BLaER1 treated with 17β-estradiol and CSF1 and Interleukin-3, amounts not matched to agents 10 nM and 100 nM (cell line): ENCODE measurements around the gene SRGAP1.
A peak's percentile ranks its signal among the peaks of the same experiment; 100 is the strongest.

Experiments
- H3K27ac ChIP-seq, 11 experiments: shearing (Covaris generic); formaldehyde crosslinking; 2 replicates each; pipeline ENCODE4 v1.8.1; 2022
- H3K27me3 ChIP-seq, 11 experiments: shearing (Covaris generic); formaldehyde crosslinking; 2 replicates each; pipeline ENCODE4 v1.8.1; 2022
- H3K36me3 ChIP-seq, 11 experiments: shearing (Covaris generic); formaldehyde crosslinking; 2 replicates each; pipeline ENCODE4 v1.8.1; 2022
- H3K4me1 ChIP-seq, 10 experiments: shearing (Covaris generic); formaldehyde crosslinking; 2 replicates each; pipeline ENCODE4 v1.8.1; 2022
- H3K4me2 ChIP-seq, 11 experiments: shearing (Covaris generic); formaldehyde crosslinking; 2 replicates each; pipeline ENCODE4 v1.8.1; 2022
- H3K4me3 ChIP-seq, 10 experiments: shearing (Covaris generic); formaldehyde crosslinking; 2 replicates each; pipeline ENCODE4 v1.8.1; 2022
- H3K9ac ChIP-seq, 11 experiments: shearing (Covaris generic); formaldehyde crosslinking; 2 replicates each; pipeline ENCODE4 v1.8.1; 2022
- H3K9me3 ChIP-seq, 11 experiments: shearing (Covaris generic); formaldehyde crosslinking; replicated peaks in 1 of 11; 2 replicates each; pipeline ENCODE4 v1.8.1; 2022
- H4K20me1 ChIP-seq, 11 experiments: shearing (Covaris generic); formaldehyde crosslinking; 2 replicates each; pipeline ENCODE4 v1.8.1; 2022
- Cebpa-rat ChIP-seq, 11 experiments: shearing (Covaris generic); IDR thresholded peaks; 2 replicates each; pipeline ENCODE4 v1.8.1; 2022

The SRGAP1 gene

GRCh38 chr12:64082116-64082515 is 237.6 kb downstream of the SRGAP1 start:
- Histone ChIP-seq H3K4me3 (no peak overlapping the region), H3K4me1 (0 out of 20 replicates have a peak, but pooled peaks cover 0 to 1% (median 0%) of the 10 kb centered on the region in 10 experiments)

GRCh38 chr12:64082866-64083268 is 238.4 kb downstream of the SRGAP1 start:
- no peak overlapping the region for H3K4me2 ChIP-seq
- no peaks in the 10 kb centered on the region for H3K9me3 ChIP-seq
- no peak overlapping the region for H3K9ac ChIP-seq

More at GRCh38 chr12:64082116-64082515, 237.6 kb downstream of the SRGAP1 start:
- Histone ChIP-seq H3K9me3 (no peaks in the 10 kb centered on the region), H3K9ac (no peak overlapping the region), H4K20me1 (no peaks in the 10 kb centered on the region; a peak in 1 of 22 replicates), H3K27me3 (peaks cover 0 to 17% (median 0%) of the 10 kb centered on the region in 11 experiments; a peak in 4 of 22 replicates), H3K27ac (no peak overlapping the region), H3K4me2 (no peak overlapping the region), H3K36me3 (peaks cover 0 to 11% (median 0%) of the 10 kb centered on the region in 11 experiments; a peak in 2 of 22 replicates)
- TF ChIP-seq Cebpa-rat (IDR thresholded peaks at IDR 0.05), result no peak

GRCh38 chr12:64083285-64084210 is 239.0 kb downstream of the SRGAP1 start:
- Histone ChIP-seq H3K4me3 (no peak overlapping the region), H3K4me1 (peaks cover 3 to 16% (median 9%) of the 10 kb centered on the region in 10 experiments), H3K27me3 (peaks cover 0 to 18% (median 0%) of the 10 kb centered on the region in 11 experiments; a peak in 4 of 22 replicates), H3K9me3 (no peaks in the 10 kb centered on the region), H3K4me2 (no peak overlapping the region), H3K27ac (no peak overlapping the region), H3K36me3 (peaks cover 0 to 11% (median 0%) of the 10 kb centered on the region in 11 experiments; a peak in 2 of 22 replicates), H4K20me1 (no peaks in the 10 kb centered on the region; a peak in 1 of 22 replicates), H3K9ac (no peak overlapping the region)
- no peak for TF ChIP-seq Cebpa-rat (IDR thresholded peaks at IDR 0.05)

More at GRCh38 chr12:64082866-64083268, 238.4 kb downstream of the SRGAP1 start:
- TF ChIP-seq Cebpa-rat (IDR thresholded peaks at IDR 0.05), result no peak
- Histone ChIP-seq H3K27me3 (peaks cover 0 to 18% (median 0%) of the 10 kb centered on the region in 11 experiments; a peak in 4 of 22 replicates), H3K4me3 (no peak overlapping the region), H3K36me3 (peaks cover 0 to 11% (median 0%) of the 10 kb centered on the region in 11 experiments; a peak in 2 of 22 replicates), H3K27ac (no peak overlapping the region), H3K4me1 (peaks cover 0 to 9% (median 2%) of the 10 kb centered on the region in 10 experiments; a peak in 16 of 20 replicates), H4K20me1 (no peaks in the 10 kb centered on the region; a peak in 1 of 22 replicates)

GRCh38 chr12:64085154-64085553 is 240.7 kb downstream of the SRGAP1 start:
- H4K20me1 ChIP-seq, result no peaks in the 10 kb centered on the region; a peak in 2 of 22 replicates
- peak in 2 of 11 experiments; percentile 30 to 46; a peak in 1 of 22 replicates for TF ChIP-seq Cebpa-rat (IDR thresholded peaks at IDR 0.05)
- H3K27me3 ChIP-seq, result peaks cover 0 to 18% (median 0%) of the 10 kb centered on the region in 11 experiments; a peak in 5 of 22 replicates
- peaks cover 12 to 32% (median 16%) of the 10 kb centered on the region in 10 experiments for H3K4me1 ChIP-seq
- no peaks in the 10 kb centered on the region for H3K9me3 ChIP-seq
- no peak overlapping the region for H3K27ac ChIP-seq
- no peak overlapping the region for H3K4me2 ChIP-seq
- H3K9ac ChIP-seq, result no peak overlapping the region
- no peaks in the 10 kb centered on the region for H3K36me3 ChIP-seq
- no peak overlapping the region for H3K4me3 ChIP-seq

- Histone ChIP-seq H3K4me1 (peaks cover 12 to 40% (median 16%) of the 10 kb centered on the region in 10 experiments), H4K20me1 (no peaks in the 10 kb centered on the region; a peak in 2 of 22 replicates), H3K4me3 (no peak overlapping the region), H3K4me2 (no peak overlapping the region), H3K27ac (no peak overlapping the region), H3K36me3 (no peaks in the 10 kb centered on the region), H3K27me3 (peaks cover 0 to 23% (median 0%) of the 10 kb centered on the region in 11 experiments; a peak in 5 of 22 replicates), H3K9me3 (no peaks in the 10 kb centered on the region), H3K9ac (no peak overlapping the region)
- no peak for TF ChIP-seq Cebpa-rat (IDR thresholded peaks at IDR 0.05)
Observed at GRCh38 chr12:64085996-64086395, 241.5 kb downstream of the SRGAP1 start.

- Histone ChIP-seq H3K27ac (no peak overlapping the region), H3K9me3 (no peaks in the 10 kb centered on the region), H3K4me1 (peaks cover 12 to 46% (median 16%) of the 10 kb centered on the region in 10 experiments), H3K4me3 (no peak overlapping the region), H3K4me2 (no peak overlapping the region), H4K20me1 (no peaks in the 10 kb centered on the region; a peak in 2 of 22 replicates), H3K36me3 (no peaks in the 10 kb centered on the region), H3K9ac (no peak overlapping the region), H3K27me3 (peaks cover 0 to 23% (median 0%) of the 10 kb centered on the region in 11 experiments; a peak in 5 of 22 replicates)
- no peak for TF ChIP-seq Cebpa-rat (IDR thresholded peaks at IDR 0.05)
Observed at GRCh38 chr12:64086946-64087345, 242.4 kb downstream of the SRGAP1 start.

- Histone ChIP-seq H3K27me3 (peaks cover 0 to 23% (median 0%) of the 10 kb centered on the region in 11 experiments; a peak in 5 of 22 replicates), H3K4me1 (peaks cover 12 to 46% (median 16%) of the 10 kb centered on the region in 10 experiments), H4K20me1 (no peaks in the 10 kb centered on the region; a peak in 2 of 22 replicates), H3K4me2 (peak overlapping the region in 10 of 11 experiments; percentile 23 to 83 (median 52); a peak in 16 of 22 replicates), H3K9ac (no peak overlapping the region), H3K36me3 (no peaks in the 10 kb centered on the region), H3K4me3 (no peak overlapping the region), H3K27ac (peak overlapping the region in 2 of 11 experiments; percentile 34 to 39; a peak in 2 of 22 replicates), H3K9me3 (no peaks in the 10 kb centered on the region)
- TF ChIP-seq Cebpa-rat (IDR thresholded peaks at IDR 0.05), result no peak
Observed at GRCh38 chr12:64087761-64088160, 243.3 kb downstream of the SRGAP1 start.

- no peak for TF ChIP-seq Cebpa-rat (IDR thresholded peaks at IDR 0.05)
- Histone ChIP-seq H3K4me1 (peaks cover 12 to 46% (median 16%) of the 10 kb centered on the region in 10 experiments), H3K27ac (peak overlapping the region in 5 of 11 experiments; percentile 11 to 25 (median 16); a peak in 3 of 22 replicates)
Observed at GRCh38 chr12:64088431-64089349, 244.2 kb downstream of the SRGAP1 start.

More at GRCh38 chr12:64088431-64089349, 244.2 kb downstream of the SRGAP1 start:
- peaks cover 0 to 23% (median 0%) of the 10 kb centered on the region in 11 experiments; a peak in 5 of 22 replicates for H3K27me3 ChIP-seq
- H4K20me1 ChIP-seq, result no peaks in the 10 kb centered on the region; a peak in 1 of 22 replicates
- no peaks in the 10 kb centered on the region for H3K36me3 ChIP-seq
- peak overlapping the region; percentile 23 to 83 (median 54); a peak in 20 of 22 replicates for H3K4me2 ChIP-seq
- H3K9ac ChIP-seq, result no peak overlapping the region
- no peaks in the 10 kb centered on the region for H3K9me3 ChIP-seq
- no peak overlapping the region for H3K4me3 ChIP-seq
